ENCODE data around the gene TCEAL1.
"Not testable (repeated sequence)": the region's sequence is repeated elsewhere in the genome, so short reads cannot be mapped to it uniquely, and the experiment has no call there.

- not testable (repeated sequence) for TF ChIP-seq CTCF, POLR2A (IDR thresholded peaks at IDR 0.05)
These were observed 33.6 kb upstream of the TCEAL1 start for GRCh38 chrX:103595202-103595601.
